ENCODE data around the gene RPRML.

The RPRML gene

GRCh38 chr17:46944931-46945330 is 34.1 kb downstream of the RPRML start:
- no peak for DNase-seq (ENCODE audit: low read depth)

DNA sequence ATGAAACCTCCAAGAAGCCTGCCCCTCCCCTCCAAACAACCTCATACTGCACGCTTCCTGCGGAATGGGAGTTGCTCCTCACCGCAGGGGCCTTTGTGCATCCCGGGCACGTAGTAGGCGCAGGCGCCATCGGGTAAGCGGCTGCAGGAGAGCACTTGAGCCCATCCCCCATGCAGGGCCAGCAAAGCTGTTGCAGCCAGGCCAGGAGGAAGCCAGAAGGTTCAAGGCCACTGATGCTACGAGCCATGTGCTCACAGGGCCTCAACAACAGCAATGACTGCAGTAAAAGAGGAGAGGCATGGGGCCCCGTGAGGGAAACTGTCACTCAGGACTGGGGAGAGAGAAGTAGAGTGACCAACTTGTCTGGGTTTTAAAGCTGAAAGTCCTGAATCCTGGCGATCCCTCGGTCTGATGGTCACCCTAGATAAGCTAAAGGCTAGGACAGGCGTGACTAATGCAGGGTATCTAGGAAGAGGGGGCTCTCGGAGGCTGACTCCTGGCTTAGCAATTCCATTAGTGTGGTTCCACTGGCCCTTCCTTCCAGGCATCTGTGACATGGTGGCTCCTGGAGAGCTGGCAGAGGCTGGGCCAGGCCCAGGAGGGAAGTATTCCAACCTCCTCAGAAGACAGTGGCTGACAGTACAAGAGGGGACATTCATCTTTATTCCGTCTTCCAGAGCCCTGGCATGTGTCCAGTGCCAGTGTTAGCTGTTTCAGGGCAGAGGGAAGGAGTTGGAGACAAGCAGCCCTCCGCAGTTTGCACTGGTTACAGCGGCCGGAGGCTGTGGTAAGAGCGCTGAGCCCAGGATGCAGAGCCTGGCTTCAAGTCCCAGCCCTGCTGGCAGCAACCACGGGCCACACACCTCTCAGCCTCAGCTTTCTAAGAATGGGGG is 35.3 kb downstream of the RPRML start:
- DNase-seq (ENCODE audit: low read depth): no peak

DNA sequence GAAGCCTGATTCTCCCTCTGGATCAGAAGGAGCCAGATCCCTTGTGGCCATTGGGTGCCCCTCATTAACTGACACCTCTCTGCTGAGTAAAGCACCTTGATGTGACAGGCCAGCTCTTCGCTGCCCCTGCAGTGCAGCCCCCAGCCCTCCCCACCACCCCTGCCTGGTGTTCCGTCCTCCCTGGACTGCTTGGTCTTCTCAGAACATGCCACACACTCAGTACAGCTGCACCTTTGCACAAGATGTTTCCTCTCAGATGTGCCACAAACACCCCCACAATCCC is 35.9 kb downstream of the RPRML start:
- no peak for DNase-seq (ENCODE audit: low read depth)

DNA sequence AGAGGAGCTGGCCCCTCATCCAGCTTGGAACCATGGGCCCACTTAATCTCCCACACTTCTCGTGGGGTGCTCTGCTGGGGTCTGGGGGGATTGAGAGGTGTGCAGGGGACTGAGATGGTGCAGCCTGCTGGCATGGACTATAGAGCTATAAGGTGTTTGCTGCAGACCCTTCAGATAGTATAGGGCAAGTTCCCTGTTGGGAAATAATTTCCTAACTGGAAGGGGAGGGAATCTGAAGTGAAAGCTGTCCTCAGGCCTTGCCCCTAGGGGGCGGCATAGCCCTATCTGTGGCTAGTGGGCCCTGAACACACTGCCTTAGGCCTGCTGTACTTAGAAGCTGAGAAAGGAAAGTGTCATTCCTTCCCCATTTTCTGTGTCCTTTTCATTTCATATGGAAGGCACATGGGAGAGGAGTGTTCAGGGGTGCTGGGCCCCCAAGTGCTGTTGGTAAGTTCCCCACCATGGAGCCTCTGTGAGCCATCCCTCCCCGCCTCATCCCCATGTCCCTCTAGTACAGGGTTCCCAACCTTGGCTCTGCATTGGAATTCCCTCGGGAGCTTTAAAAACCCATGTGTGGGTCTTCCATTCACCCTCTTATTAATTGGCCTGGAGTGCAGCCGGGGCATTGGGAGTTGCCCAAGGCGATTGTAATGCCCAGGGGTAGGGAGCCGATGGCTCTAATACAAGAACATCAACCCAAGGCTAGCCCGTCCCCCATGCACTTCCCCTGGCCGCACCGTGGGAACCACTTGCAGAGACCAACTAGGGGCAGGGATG is 36.4 kb downstream of the RPRML start:
- no peak for DNase-seq (ENCODE audit: low read depth)

- DNase-seq (ENCODE audit: low read depth): no peak
Observed at GRCh38 chr17:46940692-46941404, 38.2 kb downstream of the RPRML start.

DNA sequence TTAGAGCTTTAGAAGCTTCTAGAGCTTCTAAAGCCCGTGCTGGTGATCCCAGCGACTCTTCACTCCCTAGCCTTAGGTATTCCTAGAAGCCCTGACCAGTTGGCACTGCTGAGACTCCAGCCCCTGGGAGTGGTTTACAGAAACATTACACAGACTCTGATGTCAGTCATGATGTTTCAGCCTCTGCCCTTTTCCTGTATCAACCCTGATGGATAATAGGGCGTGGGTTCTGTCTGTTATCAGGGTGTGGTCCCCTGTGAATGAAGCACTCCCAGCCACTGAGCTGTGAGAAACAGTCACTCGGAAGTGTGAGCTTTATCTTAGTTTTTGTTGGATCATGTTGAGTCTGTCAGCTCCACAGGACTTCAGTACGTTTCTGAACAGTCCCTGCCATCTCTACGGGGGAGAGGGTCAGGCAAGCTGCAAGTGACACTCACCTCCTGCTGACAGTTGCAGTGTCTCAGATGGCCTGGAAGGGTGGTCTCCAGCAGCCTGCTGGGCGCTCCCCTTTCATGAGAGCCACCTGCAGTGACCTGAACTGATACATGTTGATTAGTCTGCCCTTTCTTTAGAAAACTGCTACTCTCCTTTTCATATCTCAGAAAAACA is 43.3 kb downstream of the RPRML start:
- no peak for DNase-seq (ENCODE audit: low read depth)

DNA sequence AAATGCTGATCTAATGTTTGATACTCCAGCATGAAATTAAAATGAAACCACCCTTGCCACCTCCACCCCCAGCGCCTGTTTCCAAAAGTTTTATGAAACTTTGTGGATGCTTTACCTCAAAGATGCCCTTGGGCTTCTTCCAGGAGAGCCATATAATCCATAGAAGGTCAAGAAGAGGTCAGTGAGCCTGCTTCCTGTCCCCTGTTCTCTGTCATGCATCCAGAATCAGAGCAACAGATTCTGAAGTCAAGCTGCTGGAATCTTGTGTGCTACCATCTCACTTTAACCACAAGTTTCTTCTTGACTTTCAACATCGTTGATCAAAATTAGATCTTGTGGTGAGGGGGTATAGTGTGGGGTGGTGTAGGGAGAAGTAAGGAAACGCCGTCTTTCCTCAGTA is 47.5 kb downstream of the RPRML start:
- no peak for DNase-seq (ENCODE audit: low read depth)

GRCh38 chr17:46930051-46930450 is 49.0 kb downstream of the RPRML start:
- no peak for DNase-seq (ENCODE audit: low read depth)

- DNase-seq (ENCODE audit: low read depth): no peak
Observed at GRCh38 chr17:46929413-46929812, 49.6 kb downstream of the RPRML start.

DNA sequence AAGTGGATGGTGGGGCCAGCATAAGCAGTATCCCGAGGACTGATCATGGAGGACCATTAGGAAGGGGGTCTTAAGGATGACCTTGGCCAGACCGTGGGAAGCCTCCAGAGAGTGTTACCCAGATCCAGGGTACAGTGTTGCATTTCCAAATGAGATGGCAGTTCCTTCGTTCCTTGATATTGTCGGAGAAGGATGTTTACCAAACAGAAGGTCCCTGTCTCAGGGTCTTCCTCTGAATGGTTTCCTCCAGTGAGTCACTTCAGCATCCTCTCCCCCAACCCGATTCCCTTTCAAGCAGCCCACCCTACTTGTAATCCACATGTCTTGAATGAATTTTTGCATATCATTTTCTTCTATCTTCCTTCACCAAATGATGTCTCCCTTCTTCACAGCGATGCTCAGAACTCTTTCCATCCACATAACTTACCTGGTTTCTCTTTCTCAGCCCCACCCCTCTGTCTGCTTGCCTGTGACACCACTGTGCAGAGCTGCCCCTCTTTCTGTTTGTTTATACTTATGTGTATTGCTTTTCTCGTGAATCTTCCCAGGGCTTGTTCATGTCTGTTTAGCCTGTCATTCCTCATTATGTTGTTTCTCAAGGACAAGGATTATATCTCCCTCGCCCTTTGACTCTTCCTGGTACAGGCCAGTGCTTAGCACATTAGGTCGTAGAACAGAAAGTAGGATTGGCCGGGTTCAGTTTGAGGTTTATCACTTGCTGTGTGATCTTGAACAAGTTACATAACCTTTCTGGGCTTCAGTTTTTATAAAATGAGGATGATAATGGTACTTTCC is 50.4 kb downstream of the RPRML start:
- DNase-seq (ENCODE audit: low read depth): no peak
